Sigmoid colon (tissue), 4 donors: ENCODE measurements around the gene SDK1.

Experiments
- CTCF ChIP-seq, 4 experiments: fragments of 450-650 bp in 3 of 4; fragments of 200-600 bp in 1 of 4; IDR thresholded peaks; one replicate each; pipeline ENCODE4 v1.5.1; 2016 to 2019; ENCODE audit warnings: antibody characterized with exemption in 4 of 4, mild to moderate bottlenecking in 3 of 4, moderate library complexity in 2 of 4
- POLR2AphosphoS5 ChIP-seq, 4 donors: sonication (generic); formaldehyde crosslinking; IDR thresholded peaks; one replicate each; pipeline ENCODE4 v1.6.1; 2017; ENCODE audit warnings: antibody characterized with exemption in 4 of 4

DNA sequence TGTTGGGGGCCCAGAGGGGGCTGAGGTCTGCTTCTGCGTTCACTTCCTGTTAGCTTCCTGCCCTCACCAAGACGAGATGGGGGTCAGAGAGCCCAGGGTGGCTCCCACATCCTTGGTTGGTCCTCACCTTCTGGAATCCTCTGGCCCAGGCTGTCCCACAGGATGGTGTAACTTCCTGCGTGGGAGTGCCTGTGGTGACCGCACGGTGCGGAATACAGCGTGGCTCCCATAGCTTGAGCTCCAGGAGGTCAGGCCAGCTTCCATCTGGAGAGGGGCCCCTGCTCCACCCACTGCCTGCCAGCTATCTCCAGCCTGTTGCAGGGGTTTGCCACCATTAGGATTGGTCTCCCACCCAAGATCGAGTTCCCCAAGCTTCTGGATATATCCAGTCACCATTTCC, 699.9 kb downstream of the SDK1 start:
- TF ChIP-seq CTCF (IDR thresholded peaks at IDR 0.05) (no peak), POLR2AphosphoS5 (IDR thresholded peaks at IDR 0.05) (no peak)
